CD14-positive monocyte (primary cell): ENCODE results near the gene MIGA1. TPM values are rescaled to one million over a fixed set of nuclear protein-coding genes. Genes with fewer than 3 reads are reported as not detected.

Experiments used
- DNase-seq, 3 donors: peaks; one replicate each; pipeline ENCODE4 v3.0.0-alpha.2; 2011 to 2022
- H2AFZ ChIP-seq: 2 replicates; pipeline ENCODE4 v1.6.0; 2012; ENCODE audit warnings: mild to moderate bottlenecking, low read depth, low read length, inconsistent platforms; ENCODE audit not compliant: insufficient read depth, poor library complexity, severe bottlenecking
- H3K27ac ChIP-seq, 2 donors: 1 replicate in 1 of 2; 2 replicates in 1 of 2; pipeline ENCODE4 v1.5.1; 2012 to 2013; ENCODE audit warnings: low read length in 2 of 2, control low read depth in 1 of 2, inconsistent platforms in 1 of 2, low read depth in 1 of 2, mild to moderate bottlenecking in 1 of 2
- H3K27me3 ChIP-seq, 2 donors: one replicate each; pipeline versions ENCODE4 v1.6.0 to v1.6.1; 2011 to 2013; ENCODE audit warnings: low read length in 2 of 2; ENCODE audit not compliant: control insufficient read depth in 2 of 2, insufficient read depth in 2 of 2
- H3K36me3 ChIP-seq, 2 donors: replicated peaks in 1 of 2; 1 replicate in 1 of 2; 2 replicates in 1 of 2; pipeline versions ENCODE4 v1.5.1 to v1.6.1; 2012 to 2013; ENCODE audit warnings: low read length in 2 of 2, control low read depth in 1 of 2, inconsistent platforms in 1 of 2, mild to moderate bottlenecking in 1 of 2; ENCODE audit not compliant: insufficient read depth in 2 of 2, control insufficient read depth in 1 of 2
- H3K4me1 ChIP-seq, 2 donors: 1 replicate in 1 of 2; 2 replicates in 1 of 2; pipeline versions ENCODE4 v1.5.1 to v1.6.1; 2012 to 2013; ENCODE audit warnings: low read length in 2 of 2, control low read depth in 1 of 2, inconsistent platforms in 1 of 2, mild to moderate bottlenecking in 1 of 2, moderate library complexity in 1 of 2; ENCODE audit not compliant: insufficient read depth in 2 of 2, control insufficient read depth in 1 of 2
- H3K4me2 ChIP-seq: replicated peaks from 2 replicates; pipeline ENCODE3; 2012; ENCODE audit warnings: low read length, moderate library complexity, mild to moderate bottlenecking; ENCODE audit not compliant: poor library complexity, severe bottlenecking; ENCODE audit errors: extremely low read depth
- H3K4me3 ChIP-seq, 3 experiments: fragments of 200-600 bp in 1 of 3; sonication (generic) in 1 of 3; replicated peaks in 1 of 3; 1 replicate in 2 of 3; 2 replicates in 1 of 3; pipeline ENCODE4 v1.5.1; 2011 to 2013; ENCODE audit warnings: low read length in 3 of 3, mild to moderate bottlenecking in 3 of 3, control low read depth in 2 of 3, low read depth in 2 of 3, inconsistent platforms in 1 of 3, moderate library complexity in 1 of 3
- H3K79me2 ChIP-seq: 2 replicates; pipeline ENCODE4 v1.6.0; 2012; ENCODE audit warnings: mild to moderate bottlenecking, control low read depth, inconsistent platforms, low read length, moderate library complexity; ENCODE audit not compliant: insufficient read depth
- H3K9ac ChIP-seq: 2 replicates; pipeline ENCODE4 v1.6.0; 2017; ENCODE audit warnings: low read length, mild to moderate bottlenecking; ENCODE audit not compliant: insufficient read depth, poor library complexity, severe bottlenecking
- H3K9me3 ChIP-seq, 2 donors: replicated peaks in 1 of 2; 1 replicate in 1 of 2; 2 replicates in 1 of 2; pipeline versions ENCODE4 v1.5.1 to v1.6.1; 2012 to 2013; ENCODE audit warnings: low read length in 2 of 2, control low read depth in 1 of 2; ENCODE audit not compliant: control insufficient read depth in 1 of 2, insufficient read depth in 1 of 2
- H4K20me1 ChIP-seq: 2 replicates; pipeline ENCODE4 v1.6.0; 2012; ENCODE audit warnings: mild to moderate bottlenecking, low read length, control low read depth, moderate library complexity; ENCODE audit not compliant: insufficient read depth
- H3K27ac Mint-ChIP-seq, 7 donors: one replicate each; pipeline ENCODE4 v1.8.0; 2020; ENCODE audit warnings: mild to moderate bottlenecking in 7 of 7, mixed read lengths in 7 of 7, moderate library complexity in 6 of 7, inconsistent platforms in 2 of 7
- H3K27me3 Mint-ChIP-seq, 3 donors: one replicate each; pipeline ENCODE4 v1.8.0; 2021 to 2022; ENCODE audit warnings: low read depth in 3 of 3, mild to moderate bottlenecking in 3 of 3, mixed read lengths in 3 of 3, moderate library complexity in 3 of 3, inconsistent platforms in 1 of 3
- H3K36me3 Mint-ChIP-seq, 2 donors: one replicate each; pipeline ENCODE4 v1.8.0; 2020; ENCODE audit warnings: mixed read lengths in 2 of 2, inconsistent platforms in 1 of 2, mild to moderate bottlenecking in 1 of 2
- H3K4me1 Mint-ChIP-seq: one replicate; pipeline ENCODE4 v1.8.0; 2020; ENCODE audit warnings: mild to moderate bottlenecking, mixed read lengths
- H3K4me3 Mint-ChIP-seq, 2 donors: one replicate each; pipeline ENCODE4 v1.8.0; 2020; ENCODE audit warnings: mild to moderate bottlenecking in 2 of 2, mixed read lengths in 2 of 2, moderate library complexity in 1 of 2
- H3K9me3 Mint-ChIP-seq, 7 donors: one replicate each; pipeline ENCODE4 v1.8.0; 2020 to 2022; ENCODE audit warnings: mixed read lengths in 7 of 7, mild to moderate bottlenecking in 6 of 7, moderate library complexity in 6 of 7, inconsistent platforms in 2 of 7
- CTCF ChIP-seq: fragments of 200-600 bp; IDR thresholded peaks from one replicate; pipeline ENCODE4 v1.8.0; 2022; ENCODE audit warnings: antibody characterized with exemption, mild to moderate bottlenecking
- WGBS: methylation state at CpG from one replicate; pipeline ENCODE4 v1.1.5; 2013; ENCODE audit warnings: missing lambda C conversion rate; ENCODE audit not compliant: insufficient coverage; 5-methylcytosine and 5-hydroxymethylcytosine counted together
- intact Hi-C, 2 donors: fragments of 100-400 bp; cut with micrococcal nuclease; formaldehyde crosslinking; loops; one replicate each; pipeline versions ENCODE4 v1.15.0 to v1.15.1; 2023
- polyA plus RNA-seq, 3 donors: library from polyadenylated mRNA; depleted of rRNA in 1 of 3; unstranded in 2 of 3; stranded (reverse) in 1 of 3; fragments of 300-500 nt in 2 of 3; fragments of >200 nt in 1 of 3; fragmentation: Illumina TruSeq in 2 of 3; gene quantifications; 1 replicate in 2 of 3; 2 replicates in 1 of 3; pipeline ENCODE4 v1.2.3, GENCODE V29; 2012 to 2021

The MIGA1 gene
- polyA plus RNA-seq, 3 donors, result 5.0 to 7.2 (median 6.5) TPM

DNA sequence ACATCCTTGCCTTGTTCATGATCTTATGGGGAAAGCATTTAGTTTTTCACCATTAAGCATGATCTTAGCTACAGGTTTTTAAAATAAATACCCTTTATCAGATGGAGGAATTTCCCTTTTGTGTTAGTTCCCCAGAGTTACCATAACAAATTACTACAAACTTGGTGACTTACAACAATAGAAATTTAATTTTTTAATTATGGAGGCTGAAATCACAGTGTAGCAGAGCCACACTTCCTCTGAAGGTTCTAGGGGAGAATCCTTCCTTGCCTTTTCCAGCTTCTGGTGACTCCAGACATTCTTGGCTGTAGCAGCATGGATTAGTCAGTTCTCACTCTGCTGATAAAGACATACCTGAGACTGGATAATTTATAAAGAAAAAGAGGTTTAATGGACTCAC, 18.5 kb downstream of the MIGA1 start:
- TF ChIP-seq CTCF, result no peak
- Histone ChIP-seq H3K9ac (no peak overlapping the region), H4K20me1 (peaks cover 9% of the 10 kb centered on the region), H3K79me2 (peaks cover 8% of the 10 kb centered on the region), H3K27me3 (no peaks in the 10 kb centered on the region), H3K36me3 (peaks cover 34 to 58% of the 10 kb centered on the region in 2 donors), H3K9me3 (no peaks in the 10 kb centered on the region), H3K4me1 (no peaks in the 10 kb centered on the region), H2AFZ (no peak overlapping the region), H3K27ac (no peak overlapping the region), H3K4me3 (no peak overlapping the region), H3K4me2 (no peak overlapping the region)
- Mint-ChIP-seq H3K4me1 (peaks cover 1% of the 10 kb centered on the region), H3K27ac (no peak overlapping the region), H3K27me3 (no peaks in the 10 kb centered on the region), H3K36me3 (peaks cover 41 to 61% of the 10 kb centered on the region in 2 donors), H3K4me3 (no peak overlapping the region), H3K9me3 (no peaks in the 10 kb centered on the region)
- DNase-seq, result no peak
- intact Hi-C loops, result no loop called here

- Histone ChIP-seq H3K79me2 (peaks cover 8% of the 10 kb centered on the region), H3K4me1 (no peaks in the 10 kb centered on the region), H3K9me3 (no peaks in the 10 kb centered on the region), H3K27ac (no peak overlapping the region), H3K4me3 (no peak overlapping the region), H3K36me3 (peaks cover 47 to 68% of the 10 kb centered on the region in 2 donors), H3K27me3 (no peaks in the 10 kb centered on the region), H2AFZ (no peak overlapping the region), H4K20me1 (peaks cover 9% of the 10 kb centered on the region), H3K4me2 (no peak overlapping the region), H3K9ac (no peak overlapping the region)
- H3K9me3 Mint-ChIP-seq, result no peaks in the 10 kb centered on the region
- peaks cover 41 to 66% of the 10 kb centered on the region in 2 donors for H3K36me3 Mint-ChIP-seq
- intact Hi-C loops, result no loop called here
- no peaks in the 10 kb centered on the region for H3K27me3 Mint-ChIP-seq
- H3K27ac Mint-ChIP-seq, result peak overlapping the region in 1 of 7 donors; percentile 33
- TF ChIP-seq CTCF, result no peak
- no peak for DNase-seq
- no CpG with 5 or more reads among the region's 2 CpGs for WGBS
- H3K4me1 Mint-ChIP-seq, result peaks cover 1% of the 10 kb centered on the region
- no peak overlapping the region for H3K4me3 Mint-ChIP-seq
These were observed 22.6 kb downstream of the MIGA1 start for GRCh38 chr1:77802026-77802425.
